MCF 10A (cell line): ENCODE results near the gene RPTOR. TPM values are rescaled to one million over a fixed set of nuclear protein-coding genes. Genes with fewer than 3 reads are reported as not detected.

ENCODE experiments used
- BruUV-seq: library from RNA; stranded (reverse); fragments of 400-500 nt; replicated peaks from 2 replicates; lab custom pipeline; 2021; lab: Mats Ljungman, UMichigan
- CTCF ChIA-PET: fragments of 300-600 bp; sonication (Branson Sonifier 250); formaldehyde crosslinking; extraction: SDS; loops from one replicate; lab custom pipeline; 2021; ENCODE audit warnings: antibody characterized with exemption, inconsistent platforms; lab: Yijun Ruan, JAX
- POLR2A ChIA-PET: fragments of 300-600, 350-650 bp; sonication (Branson Sonifier 250); formaldehyde crosslinking; extraction: SDS; loops from one replicate; lab custom pipeline; 2020; ENCODE audit warnings: antibody characterized with exemption, inconsistent platforms; lab: Yijun Ruan, JAX
- DNase-seq: peaks from one replicate; pipeline ENCODE4 v3.0.0-alpha.2; 2018; ENCODE audit not compliant: unreplicated experiment
- H3K27ac Mint-ChIP-seq: one replicate; pipeline ENCODE4 v1.8.0; 2022; ENCODE audit warnings: mild to moderate bottlenecking, low read depth, mixed read lengths; ENCODE audit not compliant: unreplicated experiment
- H3K27me3 Mint-ChIP-seq: one replicate; pipeline ENCODE4 v1.8.0; 2022; ENCODE audit warnings: mixed read lengths; ENCODE audit not compliant: insufficient read depth, unreplicated experiment
- H3K36me3 Mint-ChIP-seq: one replicate; pipeline ENCODE4 v1.8.0; 2022; ENCODE audit warnings: mild to moderate bottlenecking, moderate library complexity, mixed read lengths; ENCODE audit not compliant: insufficient read depth, unreplicated experiment
- H3K4me1 Mint-ChIP-seq: one replicate; pipeline ENCODE4 v1.8.0; 2022; ENCODE audit warnings: mixed read lengths; ENCODE audit not compliant: insufficient read depth, unreplicated experiment
- H3K4me3 Mint-ChIP-seq: one replicate; pipeline ENCODE4 v1.8.0; 2022; ENCODE audit warnings: mild to moderate bottlenecking, moderate library complexity, mixed read lengths; ENCODE audit not compliant: unreplicated experiment
- H3K9me3 Mint-ChIP-seq: one replicate; pipeline ENCODE4 v1.8.0; 2022; ENCODE audit warnings: mixed read lengths; ENCODE audit not compliant: unreplicated experiment
- CTCF ChIP-seq: fragments of 200-600 bp; IDR thresholded peaks from one replicate; pipeline ENCODE4 v1.8.0; 2022; ENCODE audit warnings: antibody characterized with exemption, mild to moderate bottlenecking; ENCODE audit not compliant: unreplicated experiment
- intact Hi-C: fragments of 100-400 bp; cut with micrococcal nuclease; formaldehyde crosslinking; loops from 2 replicates; pipeline ENCODE4 v1.14.1; 2022
- total RNA-seq: library from RNA; stranded (reverse); gene quantifications from 2 replicates; pipeline ENCODE4 v1.2.3, GENCODE V29; 2022

RPTOR gene
- total RNA-seq, 1 experiment from 2014 or later = 41.3 TPM

- intact Hi-C loops = no loop called here
- Mint-ChIP-seq H3K27me3 (no peaks in the 10 kb centered on the region), H3K9me3 (no peaks in the 10 kb centered on the region), H3K4me3 (no peak overlapping the region), H3K27ac (no peak overlapping the region), H3K36me3 (peaks cover 30% of the 10 kb centered on the region), H3K4me1 (peaks cover 11% of the 10 kb centered on the region)
- DNase-seq = no peak
- CTCF ChIA-PET = interaction anchor here (0.7 to 1.2 kb wide), 2 partner anchors 13 to 60 kb away, joined by 3 read pairs; no protein-coding TSS in a partner anchor
- no TSS peak for BruUV-seq
- POLR2A ChIA-PET = interaction anchor here (0.9 kb wide), 1 partner anchor 52 kb away, joined by 3 read pairs; no protein-coding TSS in a partner anchor
- TF ChIP-seq CTCF = no peak
Measured at GRCh38 chr17:80997424-80998117, 452.9 kb downstream of the RPTOR start.

- Mint-ChIP-seq H3K4me1 (peaks cover 11% of the 10 kb centered on the region), H3K27me3 (no peaks in the 10 kb centered on the region), H3K4me3 (no peak overlapping the region), H3K9me3 (no peaks in the 10 kb centered on the region), H3K27ac (no peak overlapping the region), H3K36me3 (peaks cover 30% of the 10 kb centered on the region)
- DNase-seq = no peak
- TF ChIP-seq CTCF = no peak
- intact Hi-C loops = no loop called here
- no TSS peak for BruUV-seq
- CTCF ChIA-PET = interaction anchor here (0.7 kb wide), 2 partner anchors 59 to 96 kb away, joined by 3 read pairs; no protein-coding TSS in a partner anchor
- POLR2A ChIA-PET = no interaction called here
Measured at GRCh38 chr17:80998118-80998747, 453.6 kb downstream of the RPTOR start.

GRCh38 chr17:80998748-80999535, 454.3 kb downstream of the RPTOR start:
- Mint-ChIP-seq H3K27ac (no peak overlapping the region), H3K9me3 (no peaks in the 10 kb centered on the region), H3K27me3 (no peaks in the 10 kb centered on the region), H3K4me1 (peaks cover 11% of the 10 kb centered on the region), H3K4me3 (no peak overlapping the region), H3K36me3 (peaks cover 30% of the 10 kb centered on the region)
- intact Hi-C loops = no loop called here
- ChIA-PET CTCF (interaction anchor here (0.7 kb wide), 1 partner anchor 95 kb away, joined by 3 read pairs; no protein-coding TSS in a partner anchor), POLR2A (no interaction called here)
- TF ChIP-seq CTCF = no peak
- BruUV-seq = no TSS peak
- no peak for DNase-seq
